Endodermal cell (in vitro differentiated cells): ENCODE data around the gene KIFC3. TPM values are rescaled to one million over a fixed set of nuclear protein-coding genes. Genes with fewer than 3 reads are reported as not detected.

ENCODE experiments used
- DNase-seq: peaks from one replicate; pipeline ENCODE4 v3.0.0-alpha.2; 2017
- H3K27ac ChIP-seq: 2 replicates; pipeline ENCODE4 v1.5.1; 2013; ENCODE audit warnings: mild to moderate bottlenecking, low read depth, low read length, moderate library complexity
- H3K27me3 ChIP-seq: 2 replicates; pipeline ENCODE4 v1.6.1; 2013; ENCODE audit warnings: mild to moderate bottlenecking, low read length, moderate library complexity; ENCODE audit not compliant: insufficient read depth, control insufficient read depth, poor library complexity, severe bottlenecking
- H3K36me3 ChIP-seq: 2 replicates; pipeline ENCODE4 v1.7.0; 2013; ENCODE audit warnings: mild to moderate bottlenecking, low read length, moderate library complexity; ENCODE audit not compliant: control insufficient read depth, insufficient read depth
- H3K4me1 ChIP-seq: one replicate; pipeline ENCODE4 v1.7.0; 2013; ENCODE audit warnings: low read length; ENCODE audit not compliant: control insufficient read depth, insufficient read depth
- H3K4me3 ChIP-seq: 2 replicates; pipeline ENCODE4 v1.5.1; 2013; ENCODE audit warnings: mild to moderate bottlenecking, low read length, moderate library complexity
- H3K9ac ChIP-seq: 2 replicates; pipeline ENCODE4 v1.6.1; 2013; ENCODE audit warnings: mild to moderate bottlenecking, low read length, moderate library complexity; ENCODE audit not compliant: poor library complexity, severe bottlenecking; ENCODE audit errors: extremely low read depth
- H3K9me3 ChIP-seq: 2 replicates; pipeline ENCODE4 v1.6.1; 2013; ENCODE audit warnings: mild to moderate bottlenecking, low read length, moderate library complexity; ENCODE audit not compliant: control insufficient read depth
- H3K27ac Mint-ChIP-seq: 2 replicates; pipeline ENCODE4 v1.8.0; 2020; ENCODE audit warnings: mixed read lengths
- H3K27me3 Mint-ChIP-seq: 2 replicates; pipeline ENCODE4 v1.8.0; 2021; ENCODE audit warnings: mild to moderate bottlenecking, mixed read lengths; ENCODE audit not compliant: insufficient read depth
- H3K36me3 Mint-ChIP-seq: 2 replicates; pipeline ENCODE4 v1.8.0; 2020; ENCODE audit warnings: low read depth, mixed read lengths
- H3K4me1 Mint-ChIP-seq: 2 replicates; pipeline ENCODE4 v1.8.0; 2020; ENCODE audit warnings: mixed read lengths
- H3K4me3 Mint-ChIP-seq: 2 replicates; pipeline ENCODE4 v1.8.0; 2020; ENCODE audit warnings: mild to moderate bottlenecking, moderate library complexity, mixed read lengths
- H3K9me3 Mint-ChIP-seq: 2 replicates; pipeline ENCODE4 v1.8.0; 2020; ENCODE audit warnings: mild to moderate bottlenecking, mixed read lengths
- CTCF ChIP-seq: fragments of 200-600 bp; sonication (generic); conservative IDR thresholded peaks from 2 replicates; pipeline ENCODE4 v1.5.0; 2021; ENCODE audit warnings: antibody characterized with exemption, mild to moderate bottlenecking
- WGBS, 2 experiments: methylation state at CpG; one replicate each; pipeline versions ENCODE4 v1.1.5 to v1.1.7; 2013; ENCODE audit warnings: missing lambda C conversion rate in 2 of 2, mixed read lengths in 1 of 2; ENCODE audit not compliant: insufficient coverage in 1 of 2, insufficient read length in 1 of 2; 5-methylcytosine and 5-hydroxymethylcytosine counted together
- total RNA-seq, 2 donors: library from RNA; stranded (reverse); fragmentation: NEBNext Ultra II Directional in 1 of 2; extraction: Animal tissue kit (Norgen Biotek cat#: 25700) in 1 of 2; gene quantifications; 2 replicates in 1 of 2; 3 replicates in 1 of 2; pipeline ENCODE4 v1.2.1, GENCODE V29; 2021

The KIFC3 gene
- total RNA-seq, 2 donors from 2014 or later: 39.2 to 39.3 TPM

DNA sequence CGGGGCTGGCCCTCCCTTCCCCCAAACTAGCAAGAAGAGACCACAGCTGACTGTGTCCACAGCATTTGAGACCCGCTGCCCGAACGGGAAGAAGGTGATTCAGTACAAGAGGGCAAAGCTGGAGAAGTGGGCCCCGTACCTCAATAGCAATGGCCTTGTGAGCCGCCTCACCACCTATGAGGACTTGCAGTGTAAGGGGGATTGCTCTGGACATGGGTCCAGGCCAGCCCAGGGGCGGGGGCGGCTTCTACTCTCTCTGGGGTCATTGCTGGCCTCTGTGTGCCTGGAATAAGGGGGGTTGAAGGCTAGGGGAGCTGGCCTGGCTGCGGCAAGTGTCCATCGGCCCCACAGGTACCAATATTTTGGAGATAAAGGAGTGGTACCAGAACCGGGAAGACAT lies 79.6 kb downstream of the KIFC3 start:
- no peak overlapping the region for H3K4me3 ChIP-seq
- no peak overlapping the region for H3K27ac ChIP-seq
- no peaks in the 10 kb centered on the region for H3K4me1 ChIP-seq
- Mint-ChIP-seq H3K9me3 (no peaks in the 10 kb centered on the region), H3K4me3 (no peak overlapping the region), H3K27ac (no peak overlapping the region), H3K36me3 (no peaks in the 10 kb centered on the region), H3K4me1 (peaks cover 3% of the 10 kb centered on the region), H3K27me3 (no peaks in the 10 kb centered on the region)
- no peaks in the 10 kb centered on the region for H3K9me3 ChIP-seq
- DNase-seq: no peak
- WGBS, 2 experiments: 75 to 84% methylated on average over 4 to 11 of the region's 11 CpGs
- H3K36me3 ChIP-seq: no peaks in the 10 kb centered on the region
- no peaks in the 10 kb centered on the region for H3K27me3 ChIP-seq
- H3K9ac ChIP-seq: no peak overlapping the region
- TF ChIP-seq CTCF: no peak

GRCh38 chr16:57722210-57722499 lies 80.1 kb downstream of the KIFC3 start:
- H3K9ac ChIP-seq: no peak overlapping the region
- no peaks in the 10 kb centered on the region for H3K36me3 Mint-ChIP-seq
- H3K27ac ChIP-seq: no peak overlapping the region
- H3K4me3 Mint-ChIP-seq: no peak overlapping the region
- no peaks in the 10 kb centered on the region for H3K27me3 Mint-ChIP-seq
- H3K9me3 Mint-ChIP-seq: no peaks in the 10 kb centered on the region
- H3K4me3 ChIP-seq: no peak overlapping the region
- no peaks in the 10 kb centered on the region for H3K27me3 ChIP-seq
- H3K4me1 ChIP-seq: no peaks in the 10 kb centered on the region
- H3K27ac Mint-ChIP-seq: no peak overlapping the region
- no peaks in the 10 kb centered on the region for H3K36me3 ChIP-seq
- 98 to 100% methylated on average over 1 to 2 of the region's 2 CpGs for WGBS, 2 experiments
- TF ChIP-seq CTCF: no peak
- DNase-seq: peak; percentile 55
- peaks cover 3% of the 10 kb centered on the region for H3K4me1 Mint-ChIP-seq
- no peaks in the 10 kb centered on the region for H3K9me3 ChIP-seq

GRCh38 chr16:57721356-57722209 lies 80.7 kb downstream of the KIFC3 start:
- WGBS, 2 experiments: 83 to 84% methylated on average over 8 to 15 of the region's 17 CpGs
- Mint-ChIP-seq H3K27ac (no peak overlapping the region), H3K4me3 (no peak overlapping the region)

More at GRCh38 chr16:57721356-57722209, 80.7 kb downstream of the KIFC3 start:
- no peak for DNase-seq
- no peaks in the 10 kb centered on the region for H3K9me3 Mint-ChIP-seq
- H3K27me3 ChIP-seq: no peaks in the 10 kb centered on the region
- H3K4me1 Mint-ChIP-seq: peaks cover 3% of the 10 kb centered on the region
- H3K36me3 Mint-ChIP-seq: no peaks in the 10 kb centered on the region
- H3K4me3 ChIP-seq: no peak overlapping the region
- H3K36me3 ChIP-seq: no peaks in the 10 kb centered on the region
- H3K9ac ChIP-seq: no peak overlapping the region
- no peak for TF ChIP-seq CTCF
- no peaks in the 10 kb centered on the region for H3K9me3 ChIP-seq
- no peaks in the 10 kb centered on the region for H3K27me3 Mint-ChIP-seq
- no peak overlapping the region for H3K27ac ChIP-seq
- H3K4me1 ChIP-seq: no peaks in the 10 kb centered on the region
